ENCODE data around the gene DPYSL5. TPM values are rescaled to one million over a fixed set of nuclear protein-coding genes. Genes with fewer than 3 reads are reported as not detected.

Gene DPYSL5
- total RNA-seq, 1 donor from 2014 or later = 2.8 TPM

DNA sequence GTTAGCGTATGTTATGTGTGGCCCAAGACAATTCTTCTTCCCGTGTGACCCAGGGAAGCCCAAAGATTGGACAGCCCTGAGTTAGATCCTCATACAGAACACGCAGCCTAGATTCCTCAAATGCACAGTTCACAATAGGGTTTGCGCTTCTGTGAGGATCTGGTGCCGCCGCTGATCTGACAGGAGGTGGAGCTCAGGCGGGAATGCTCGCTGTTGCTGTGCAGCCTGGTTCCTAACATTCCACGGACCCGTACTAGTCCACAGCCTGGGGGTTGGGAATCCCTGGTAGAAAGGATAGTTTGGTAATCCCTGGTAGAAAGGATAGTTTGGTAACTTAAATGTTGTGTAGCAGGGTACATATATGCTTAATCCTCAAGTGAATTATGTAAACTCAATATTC lies 149.5 kb downstream of the DPYSL5 start:
- no peaks in the 10 kb centered on the region for H3K4me1 Mint-ChIP-seq
- no peak overlapping the region for H3K27ac Mint-ChIP-seq
- H3K9me3 Mint-ChIP-seq = no peaks in the 10 kb centered on the region
- TF ChIP-seq, protein P1, sequence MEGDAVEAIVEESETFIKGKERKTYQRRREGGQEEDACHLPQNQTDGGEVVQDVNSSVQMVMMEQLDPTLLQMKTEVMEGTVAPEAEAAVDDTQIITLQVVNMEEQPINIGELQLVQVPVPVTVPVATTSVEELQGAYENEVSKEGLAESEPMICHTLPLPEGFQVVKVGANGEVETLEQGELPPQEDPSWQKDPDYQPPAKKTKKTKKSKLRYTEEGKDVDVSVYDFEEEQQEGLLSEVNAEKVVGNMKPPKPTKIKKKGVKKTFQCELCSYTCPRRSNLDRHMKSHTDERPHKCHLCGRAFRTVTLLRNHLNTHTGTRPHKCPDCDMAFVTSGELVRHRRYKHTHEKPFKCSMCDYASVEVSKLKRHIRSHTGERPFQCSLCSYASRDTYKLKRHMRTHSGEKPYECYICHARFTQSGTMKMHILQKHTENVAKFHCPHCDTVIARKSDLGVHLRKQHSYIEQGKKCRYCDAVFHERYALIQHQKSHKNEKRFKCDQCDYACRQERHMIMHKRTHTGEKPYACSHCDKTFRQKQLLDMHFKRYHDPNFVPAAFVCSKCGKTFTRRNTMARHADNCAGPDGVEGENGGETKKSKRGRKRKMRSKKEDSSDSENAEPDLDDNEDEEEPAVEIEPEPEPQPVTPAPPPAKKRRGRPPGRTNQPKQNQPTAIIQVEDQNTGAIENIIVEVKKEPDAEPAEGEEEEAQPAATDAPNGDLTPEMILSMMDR (IDR thresholded peaks at IDR 0.05; ENCODE audit: unreplicated experiment) = no peak
- H3K4me3 Mint-ChIP-seq = no peak overlapping the region
- DNase-seq (ENCODE audit: low spot score in 2 of 2, unreplicated experiment in 2 of 2) = no peak
- no peaks in the 10 kb centered on the region for H3K36me3 Mint-ChIP-seq
- no peaks in the 10 kb centered on the region for H3K27me3 Mint-ChIP-seq (ENCODE audit: low read depth)

GRCh38 chr2:26998323-26998722 lies 150.4 kb downstream of the DPYSL5 start:
- Mint-ChIP-seq H3K4me3 (no peak overlapping the region), H3K36me3 (no peaks in the 10 kb centered on the region), H3K27ac (no peak overlapping the region), H3K27me3 (ENCODE audit: low read depth) (no peaks in the 10 kb centered on the region), H3K4me1 (no peaks in the 10 kb centered on the region), H3K9me3 (no peaks in the 10 kb centered on the region)
- no peak for DNase-seq (ENCODE audit: low spot score in 2 of 2, unreplicated experiment in 2 of 2)
- TF ChIP-seq, protein P1 (IDR thresholded peaks at IDR 0.05; ENCODE audit: unreplicated experiment) = no peak

Other genes with a start within 250 kb of the DPYSL5 start
- not detected in 3 replicates for gene CIB4, start 206.8 kb upstream of the DPYSL5 start, total RNA-seq
- 6.3 to 6.9 TPM (median 6.6 TPM) in 3 replicates for gene KCNK3, start 155.4 kb upstream of the DPYSL5 start, total RNA-seq
- gene SLC35F6, start 83.8 kb upstream of the DPYSL5 start, total RNA-seq = 25.2 to 26.8 TPM (median 26.0 TPM) in 3 replicates
- gene CENPA, start 62.1 kb upstream of the DPYSL5 start, total RNA-seq = 7.9 to 9.2 TPM (median 8.8 TPM) in 3 replicates
- gene MAPRE3, start 122.5 kb downstream of the DPYSL5 start, total RNA-seq = 14.8 to 17.1 TPM (median 16.0 TPM) in 3 replicates
- 86.8 to 88.8 TPM (median 88.6 TPM) in 3 replicates for gene TMEM214, start 184.8 kb downstream of the DPYSL5 start, total RNA-seq
- gene AGBL5, start 203.5 kb downstream of the DPYSL5 start, total RNA-seq = 40.5 to 45.0 TPM (median 43.2 TPM) in 3 replicates
- 254 to 263 TPM (median 257 TPM) in 3 replicates for gene OST4, start 223.5 kb downstream of the DPYSL5 start, total RNA-seq
- 170 to 179 TPM (median 172 TPM) in 3 replicates for gene EMILIN1, start 230.5 kb downstream of the DPYSL5 start, total RNA-seq
- 3.3 to 4.1 TPM (median 3.6 TPM) in 3 replicates for gene KHK, start 238.6 kb downstream of the DPYSL5 start, total RNA-seq